GM12892 (cell line): Measurements from ENCODE around the gene MAP2K3.

ENCODE experiments used
- DNase-seq: peaks from one replicate; pipeline ENCODE4 v3.0.0; 2011; ENCODE audit not compliant: insufficient read length
- FAIRE-seq: peaks from 2 replicates; lab custom pipeline; 2011; peaks lifted over from hg19 to GRCh38; lab: Jason Lieb, UNC
- POLR2A ChIP-seq: IDR thresholded peaks from 2 replicates; pipeline ENCODE4 v1.6.1; 2011; ENCODE audit warnings: low read depth, low read length, control low read depth
- POLR2AphosphoS5 ChIP-seq: IDR thresholded peaks from 2 replicates; pipeline ENCODE4 v1.6.1; 2011; ENCODE audit warnings: low read depth, low read length, control low read depth
- TAF1 ChIP-seq: IDR thresholded peaks from 2 replicates; pipeline ENCODE4 v1.6.1; 2011; ENCODE audit warnings: low read depth, mild to moderate bottlenecking, control low read depth, low read length, borderline replicate concordance

Gene MAP2K3

GRCh38 chr17:21286066-21286770 lies 1.7 kb downstream of the MAP2K3 start:
- DNase-seq (no peak), FAIRE-seq (no peak)
- TF ChIP-seq POLR2A (no peak), TAF1 (no peak), POLR2AphosphoS5 (no peak)

GRCh38 chr17:21286909-21287702 lies 2.6 kb downstream of the MAP2K3 start:
- FAIRE-seq (peak; percentile 84), DNase-seq (no peak)
- TF ChIP-seq POLR2A, result no peak
- no peak for TF ChIP-seq POLR2AphosphoS5
- TF ChIP-seq TAF1, result no peak

- peak; percentile 95 for FAIRE-seq
These were observed 3.4 kb downstream of the MAP2K3 start for GRCh38 chr17:21287703-21288449.

GRCh38 chr17:21288571-21289017 lies 4.1 kb downstream of the MAP2K3 start:
- DNase-seq (no peak), FAIRE-seq (peak; percentile 92)
- TF ChIP-seq TAF1 (no peak), POLR2AphosphoS5 (no peak), POLR2A (no peak)

More at GRCh38 chr17:21287703-21288449, 3.4 kb downstream of the MAP2K3 start:
- TF ChIP-seq POLR2AphosphoS5 (peak; percentile 31; the same call in 1 of the 2 replicates), POLR2A (no peak)
- DNase-seq, result no peak

GRCh38 chr17:21289175-21289901 lies 4.8 kb downstream of the MAP2K3 start:
- TF ChIP-seq POLR2AphosphoS5 (no peak), TAF1 (no peak), POLR2A (no peak)
- no peak for FAIRE-seq
- DNase-seq, result no peak

GRCh38 chr17:21289902-21290571 lies 5.5 kb downstream of the MAP2K3 start:
- TF ChIP-seq POLR2AphosphoS5 (no peak), TAF1 (no peak), POLR2A (no peak)
- no peak for DNase-seq
- FAIRE-seq, result no peak

- no peak for TF ChIP-seq TAF1
- no peak for TF ChIP-seq POLR2A
- no peak for TF ChIP-seq POLR2AphosphoS5
- FAIRE-seq (no peak), DNase-seq (no peak)
These were observed 6.8 kb downstream of the MAP2K3 start for GRCh38 chr17:21291357-21291756.

- DNase-seq, result no peak
- FAIRE-seq, result no peak
- TF ChIP-seq POLR2A, result no peak
- no peak for TF ChIP-seq TAF1
- TF ChIP-seq POLR2AphosphoS5, result no peak
These were observed 7.4 kb downstream of the MAP2K3 start for GRCh38 chr17:21291862-21292261.

GRCh38 chr17:21292867-21293830 lies 8.6 kb downstream of the MAP2K3 start:
- no peak for FAIRE-seq
- TF ChIP-seq POLR2A, result no peak
- TF ChIP-seq TAF1, result no peak

GRCh38 chr17:21293831-21294210 lies 9.3 kb downstream of the MAP2K3 start:
- FAIRE-seq (no peak), DNase-seq (no peak)
- TF ChIP-seq POLR2AphosphoS5 (no peak), TAF1 (no peak), POLR2A (no peak)

More at GRCh38 chr17:21292867-21293830, 8.6 kb downstream of the MAP2K3 start:
- no peak for DNase-seq
